Measurements from ENCODE around the gene EMILIN3.

Gene EMILIN3

GRCh38 chr20:41366546-41367392, at the start of gene EMILIN3:
Gene EMILIN3, minus strand, starts transcription at chr20:41366818. Its CDS starts 184 bp downstream, at chr20:41366634.
- peak within 1 kb of the TSS; percentile 24 for H3K4me3 ChIP-seq (ENCODE audit: low read depth, low read length)
- DNase-seq (ENCODE audit: low read depth) = no peak
- TF ChIP-seq, protein P1, sequence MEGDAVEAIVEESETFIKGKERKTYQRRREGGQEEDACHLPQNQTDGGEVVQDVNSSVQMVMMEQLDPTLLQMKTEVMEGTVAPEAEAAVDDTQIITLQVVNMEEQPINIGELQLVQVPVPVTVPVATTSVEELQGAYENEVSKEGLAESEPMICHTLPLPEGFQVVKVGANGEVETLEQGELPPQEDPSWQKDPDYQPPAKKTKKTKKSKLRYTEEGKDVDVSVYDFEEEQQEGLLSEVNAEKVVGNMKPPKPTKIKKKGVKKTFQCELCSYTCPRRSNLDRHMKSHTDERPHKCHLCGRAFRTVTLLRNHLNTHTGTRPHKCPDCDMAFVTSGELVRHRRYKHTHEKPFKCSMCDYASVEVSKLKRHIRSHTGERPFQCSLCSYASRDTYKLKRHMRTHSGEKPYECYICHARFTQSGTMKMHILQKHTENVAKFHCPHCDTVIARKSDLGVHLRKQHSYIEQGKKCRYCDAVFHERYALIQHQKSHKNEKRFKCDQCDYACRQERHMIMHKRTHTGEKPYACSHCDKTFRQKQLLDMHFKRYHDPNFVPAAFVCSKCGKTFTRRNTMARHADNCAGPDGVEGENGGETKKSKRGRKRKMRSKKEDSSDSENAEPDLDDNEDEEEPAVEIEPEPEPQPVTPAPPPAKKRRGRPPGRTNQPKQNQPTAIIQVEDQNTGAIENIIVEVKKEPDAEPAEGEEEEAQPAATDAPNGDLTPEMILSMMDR (IDR thresholded peaks at IDR 0.05; ENCODE audit: low read depth, low read length, missing control alignments) = no peak
- in situ Hi-C loops (cut with HindIII; ENCODE audit: low sequenced_read_pairs) = no loop called here

- H3K4me3 ChIP-seq (ENCODE audit: low read depth, low read length) = no peak overlapping the region
- DNase-seq (ENCODE audit: low read depth) = no peak
- TF ChIP-seq, protein P1 (IDR thresholded peaks at IDR 0.05; ENCODE audit: low read depth, low read length, missing control alignments) = no peak
- in situ Hi-C loops (cut with HindIII; ENCODE audit: low sequenced_read_pairs) = no loop called here
Measured at GRCh38 chr20:41415191-41415590, 48.6 kb upstream of the EMILIN3 start.

- DNase-seq (ENCODE audit: low read depth) = no peak
- in situ Hi-C loops (cut with HindIII; ENCODE audit: low sequenced_read_pairs) = no loop called here
Measured at GRCh38 chr20:41413169-41413568, 46.6 kb upstream of the EMILIN3 start.

DNA sequence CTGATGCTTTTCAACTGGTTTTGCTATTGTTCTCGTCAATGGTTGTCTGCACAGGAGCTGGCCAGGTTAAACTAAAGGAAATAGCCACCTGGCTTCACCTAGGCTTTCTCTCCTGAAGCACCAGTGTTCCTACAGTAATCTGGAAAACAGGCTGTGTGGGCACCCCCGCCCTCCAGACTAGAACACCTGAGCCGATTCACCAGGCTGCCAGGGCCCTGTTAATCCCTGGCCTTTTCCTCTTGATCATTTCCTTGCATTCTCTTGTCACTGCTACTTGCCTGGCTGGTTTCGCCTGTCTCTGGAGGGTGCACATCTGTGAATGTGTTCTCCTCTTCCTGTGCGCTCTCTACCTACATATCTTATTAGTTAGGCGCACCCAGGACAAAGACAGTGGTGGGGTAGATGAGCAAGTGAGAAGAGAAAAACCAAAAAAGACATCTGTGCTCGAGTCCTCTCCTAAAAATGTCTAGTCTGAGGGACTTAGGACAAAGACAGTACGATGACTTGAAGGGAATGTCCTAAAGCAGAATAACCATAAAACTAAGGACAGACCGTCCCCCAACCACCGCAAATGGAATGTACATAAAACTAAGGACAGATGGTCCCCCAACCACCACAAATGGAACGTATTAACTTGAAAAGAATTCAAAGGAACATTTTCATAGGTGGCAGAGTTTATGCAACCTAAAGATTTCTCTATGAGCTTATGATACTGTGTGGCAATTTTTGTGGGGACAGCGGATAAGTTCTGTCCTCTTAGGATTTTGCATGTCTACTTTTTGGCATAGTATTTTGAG, 45.9 kb upstream of the EMILIN3 start:
- TF ChIP-seq, protein P1 (IDR thresholded peaks at IDR 0.05; ENCODE audit: low read depth, low read length, missing control alignments) = no peak
- no peak for DNase-seq (ENCODE audit: low read depth)
- H3K4me3 ChIP-seq (ENCODE audit: low read depth, low read length) = no peak overlapping the region
- in situ Hi-C loops (cut with HindIII; ENCODE audit: low sequenced_read_pairs) = no loop called here

More at GRCh38 chr20:41413169-41413568, 46.6 kb upstream of the EMILIN3 start:
- TF ChIP-seq, protein P1 (IDR thresholded peaks at IDR 0.05; ENCODE audit: low read depth, low read length, missing control alignments) = no peak
- H3K4me3 ChIP-seq (ENCODE audit: low read depth, low read length) = no peak overlapping the region

DNA sequence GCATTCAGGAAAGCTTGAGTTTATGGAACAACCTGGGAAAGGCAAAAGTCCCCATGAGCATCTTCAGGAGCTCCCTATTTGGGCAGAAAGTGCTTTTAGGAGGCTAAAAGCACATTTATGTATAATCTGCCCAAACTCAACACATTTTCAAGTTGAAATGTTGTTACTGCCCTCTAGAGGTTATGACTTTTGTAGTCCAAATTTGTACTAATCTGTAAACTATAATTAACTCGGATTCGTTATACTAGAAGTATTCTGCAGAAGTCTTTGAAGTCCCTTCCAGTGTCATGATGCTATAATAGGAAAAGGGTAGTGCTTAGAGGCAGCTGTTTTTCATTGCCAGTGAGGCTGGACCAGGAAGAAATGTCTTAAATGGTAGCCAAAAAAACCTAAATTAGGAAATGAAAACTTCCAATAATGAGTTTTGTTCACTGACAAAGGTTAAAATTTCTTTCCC, 44.8 kb upstream of the EMILIN3 start:
- TF ChIP-seq, protein P1 (IDR thresholded peaks at IDR 0.05; ENCODE audit: low read depth, low read length, missing control alignments) = peak; percentile 40
- in situ Hi-C loops (cut with HindIII; ENCODE audit: low sequenced_read_pairs) = no loop called here
- no peak overlapping the region for H3K4me3 ChIP-seq (ENCODE audit: low read depth, low read length)
- DNase-seq (ENCODE audit: low read depth) = no peak

GRCh38 chr20:41408986-41409385, 42.4 kb upstream of the EMILIN3 start:
- H3K4me3 ChIP-seq (ENCODE audit: low read depth, low read length) = no peak overlapping the region
- DNase-seq (ENCODE audit: low read depth) = no peak
- TF ChIP-seq, protein P1 (IDR thresholded peaks at IDR 0.05; ENCODE audit: low read depth, low read length, missing control alignments) = no peak
- in situ Hi-C loops (cut with HindIII; ENCODE audit: low sequenced_read_pairs) = no loop called here
